HL-60 (cell line): ENCODE data around the gene EVI5.

Experiments used
- DNase-seq, 2 experiments: peaks; one replicate each; pipeline ENCODE4 v3.0.0-alpha.2; 2010 to 2020; ENCODE audit warnings: low read depth in 1 of 2, low spot score in 1 of 2
- H3K27ac ChIP-seq: fragments of 250-450 bp; sonication (Bioruptor Pico); replicated peaks from 2 replicates; pipeline ENCODE4 v1.5.1; 2020; ENCODE audit warnings: mild to moderate bottlenecking, moderate library complexity
- H3K27me3 ChIP-seq: fragments of 250-450 bp; sonication (Bioruptor Pico); 2 replicates; pipeline ENCODE4 v1.5.1; 2021; ENCODE audit warnings: mild to moderate bottlenecking, moderate library complexity; ENCODE audit not compliant: insufficient read depth, poor library complexity, severe bottlenecking
- H3K4me3 ChIP-seq: replicated peaks from 2 replicates; pipeline ENCODE4 v1.5.1; 2011; ENCODE audit warnings: mild to moderate bottlenecking, control low read depth, low read length; ENCODE audit not compliant: insufficient read depth
- GABPA ChIP-seq: IDR thresholded peaks from 2 replicates; pipeline ENCODE4 v1.6.1; 2012; ENCODE audit warnings: low read depth
- POLR2AphosphoS5 ChIP-seq: IDR thresholded peaks from 2 replicates; pipeline ENCODE4 v1.6.1; 2012; ENCODE audit warnings: low read depth
- SPI1 ChIP-seq: IDR thresholded peaks from 2 replicates; pipeline ENCODE4 v1.6.1; 2012; ENCODE audit warnings: low read depth, mild to moderate bottlenecking, borderline replicate concordance
- TF ChIP-seq, protein P1 (sequence below): IDR thresholded peaks from 2 replicates; pipeline ENCODE4 v1.6.1; 2012; ENCODE audit warnings: low read depth; ENCODE audit not compliant: insufficient replicate concordance
- TF ChIP-seq, protein P2 (sequence below): IDR thresholded peaks from one replicate; pipeline ENCODE4 v1.5.1; 2011; ENCODE audit warnings: low read length, control low read depth, inconsistent platforms; ENCODE audit not compliant: insufficient read depth

The EVI5 gene

DNA sequence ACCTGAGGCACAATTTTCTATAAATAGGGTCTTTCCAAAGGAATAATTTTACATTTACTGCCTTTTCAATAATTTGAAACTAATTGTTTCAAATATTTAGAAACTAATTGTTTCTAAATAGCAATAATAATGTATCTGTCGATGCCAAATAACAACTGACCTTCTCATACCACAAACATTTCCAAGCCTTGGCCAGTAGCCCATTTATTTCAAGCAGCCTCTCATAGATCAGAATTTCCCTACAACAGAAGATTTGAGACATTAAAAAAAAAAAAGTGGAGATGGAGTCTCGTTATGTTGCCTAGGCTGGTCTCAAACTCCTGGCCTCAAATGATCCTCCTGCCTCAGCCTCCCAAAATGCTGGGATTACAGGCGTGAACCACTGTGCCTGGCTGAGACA, 296.1 kb downstream of the EVI5 start:
- H3K27me3 ChIP-seq: no peaks in the 10 kb centered on the region
- H3K27ac ChIP-seq: peak overlapping the region; percentile 99
- no peak for TF ChIP-seq SPI1
- TF ChIP-seq, protein P1, sequence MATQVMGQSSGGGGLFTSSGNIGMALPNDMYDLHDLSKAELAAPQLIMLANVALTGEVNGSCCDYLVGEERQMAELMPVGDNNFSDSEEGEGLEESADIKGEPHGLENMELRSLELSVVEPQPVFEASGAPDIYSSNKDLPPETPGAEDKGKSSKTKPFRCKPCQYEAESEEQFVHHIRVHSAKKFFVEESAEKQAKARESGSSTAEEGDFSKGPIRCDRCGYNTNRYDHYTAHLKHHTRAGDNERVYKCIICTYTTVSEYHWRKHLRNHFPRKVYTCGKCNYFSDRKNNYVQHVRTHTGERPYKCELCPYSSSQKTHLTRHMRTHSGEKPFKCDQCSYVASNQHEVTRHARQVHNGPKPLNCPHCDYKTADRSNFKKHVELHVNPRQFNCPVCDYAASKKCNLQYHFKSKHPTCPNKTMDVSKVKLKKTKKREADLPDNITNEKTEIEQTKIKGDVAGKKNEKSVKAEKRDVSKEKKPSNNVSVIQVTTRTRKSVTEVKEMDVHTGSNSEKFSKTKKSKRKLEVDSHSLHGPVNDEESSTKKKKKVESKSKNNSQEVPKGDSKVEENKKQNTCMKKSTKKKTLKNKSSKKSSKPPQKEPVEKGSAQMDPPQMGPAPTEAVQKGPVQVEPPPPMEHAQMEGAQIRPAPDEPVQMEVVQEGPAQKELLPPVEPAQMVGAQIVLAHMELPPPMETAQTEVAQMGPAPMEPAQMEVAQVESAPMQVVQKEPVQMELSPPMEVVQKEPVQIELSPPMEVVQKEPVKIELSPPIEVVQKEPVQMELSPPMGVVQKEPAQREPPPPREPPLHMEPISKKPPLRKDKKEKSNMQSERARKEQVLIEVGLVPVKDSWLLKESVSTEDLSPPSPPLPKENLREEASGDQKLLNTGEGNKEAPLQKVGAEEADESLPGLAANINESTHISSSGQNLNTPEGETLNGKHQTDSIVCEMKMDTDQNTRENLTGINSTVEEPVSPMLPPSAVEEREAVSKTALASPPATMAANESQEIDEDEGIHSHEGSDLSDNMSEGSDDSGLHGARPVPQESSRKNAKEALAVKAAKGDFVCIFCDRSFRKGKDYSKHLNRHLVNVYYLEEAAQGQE: no peak
- TF ChIP-seq GABPA: no peak
- TF ChIP-seq POLR2AphosphoS5: no peak
- TF ChIP-seq, protein P2, sequence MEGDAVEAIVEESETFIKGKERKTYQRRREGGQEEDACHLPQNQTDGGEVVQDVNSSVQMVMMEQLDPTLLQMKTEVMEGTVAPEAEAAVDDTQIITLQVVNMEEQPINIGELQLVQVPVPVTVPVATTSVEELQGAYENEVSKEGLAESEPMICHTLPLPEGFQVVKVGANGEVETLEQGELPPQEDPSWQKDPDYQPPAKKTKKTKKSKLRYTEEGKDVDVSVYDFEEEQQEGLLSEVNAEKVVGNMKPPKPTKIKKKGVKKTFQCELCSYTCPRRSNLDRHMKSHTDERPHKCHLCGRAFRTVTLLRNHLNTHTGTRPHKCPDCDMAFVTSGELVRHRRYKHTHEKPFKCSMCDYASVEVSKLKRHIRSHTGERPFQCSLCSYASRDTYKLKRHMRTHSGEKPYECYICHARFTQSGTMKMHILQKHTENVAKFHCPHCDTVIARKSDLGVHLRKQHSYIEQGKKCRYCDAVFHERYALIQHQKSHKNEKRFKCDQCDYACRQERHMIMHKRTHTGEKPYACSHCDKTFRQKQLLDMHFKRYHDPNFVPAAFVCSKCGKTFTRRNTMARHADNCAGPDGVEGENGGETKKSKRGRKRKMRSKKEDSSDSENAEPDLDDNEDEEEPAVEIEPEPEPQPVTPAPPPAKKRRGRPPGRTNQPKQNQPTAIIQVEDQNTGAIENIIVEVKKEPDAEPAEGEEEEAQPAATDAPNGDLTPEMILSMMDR: no peak
- no peak overlapping the region for H3K4me3 ChIP-seq
- DNase-seq: no peak

DNA sequence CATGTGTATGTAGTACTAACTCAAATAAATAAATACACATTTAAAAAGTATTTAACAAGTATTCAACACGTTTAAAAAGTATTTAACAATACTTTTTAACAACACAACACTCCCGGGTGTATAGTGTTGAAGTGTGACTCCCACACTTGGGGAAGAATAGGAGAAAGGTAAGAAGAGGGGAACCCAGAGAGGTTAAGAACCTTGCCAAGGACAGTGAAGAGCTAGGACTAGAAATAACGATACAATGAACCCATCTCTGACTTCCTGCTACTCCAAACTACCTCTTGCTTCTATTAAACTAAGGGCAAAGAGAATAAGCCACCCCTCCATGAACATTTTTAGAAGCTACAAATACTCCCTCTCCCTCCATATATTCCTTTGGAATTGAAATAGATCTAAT, 296.5 kb downstream of the EVI5 start:
- Histone ChIP-seq H3K4me3 (peak overlapping the region; percentile 73), H3K27me3 (no peaks in the 10 kb centered on the region), H3K27ac (peak overlapping the region; percentile 99)
- peak in 1 of 2 experiments; percentile 18 for DNase-seq
- TF ChIP-seq GABPA (no peak), POLR2AphosphoS5 (peak; percentile 19; the same call in 1 of the 2 replicates)

DNA sequence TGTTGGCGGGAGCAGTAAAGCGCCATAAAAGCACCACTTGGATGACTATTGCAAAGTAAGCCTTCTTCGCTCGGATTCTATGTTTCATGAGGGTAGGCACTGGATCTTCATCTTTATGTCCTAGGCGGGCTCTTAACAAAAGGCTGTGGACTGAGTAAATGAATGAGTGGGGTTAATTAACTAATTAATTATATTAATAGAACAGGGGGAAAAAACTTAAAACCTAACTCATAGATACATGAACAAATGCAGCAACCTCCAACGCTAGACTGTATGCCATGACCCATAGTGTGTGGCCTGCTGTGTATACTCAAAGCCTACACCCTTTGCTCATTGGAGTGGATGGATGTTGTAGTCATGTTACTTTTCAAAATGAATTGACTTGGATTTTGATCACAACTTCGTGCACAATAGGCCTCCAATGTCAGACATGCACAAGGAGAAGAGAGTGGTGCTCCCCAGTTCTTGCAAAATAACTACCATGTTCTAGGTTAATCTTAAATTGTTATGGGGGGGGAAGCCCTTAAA, 297.8 kb downstream of the EVI5 start:
- Histone ChIP-seq H3K4me3 (peak overlapping the region; percentile 73), H3K27me3 (no peaks in the 10 kb centered on the region), H3K27ac (peak overlapping the region; percentile 99)
- DNase-seq: no peak
- TF ChIP-seq, protein P2: no peak
- peak; percentile 28 for TF ChIP-seq POLR2AphosphoS5

DNA sequence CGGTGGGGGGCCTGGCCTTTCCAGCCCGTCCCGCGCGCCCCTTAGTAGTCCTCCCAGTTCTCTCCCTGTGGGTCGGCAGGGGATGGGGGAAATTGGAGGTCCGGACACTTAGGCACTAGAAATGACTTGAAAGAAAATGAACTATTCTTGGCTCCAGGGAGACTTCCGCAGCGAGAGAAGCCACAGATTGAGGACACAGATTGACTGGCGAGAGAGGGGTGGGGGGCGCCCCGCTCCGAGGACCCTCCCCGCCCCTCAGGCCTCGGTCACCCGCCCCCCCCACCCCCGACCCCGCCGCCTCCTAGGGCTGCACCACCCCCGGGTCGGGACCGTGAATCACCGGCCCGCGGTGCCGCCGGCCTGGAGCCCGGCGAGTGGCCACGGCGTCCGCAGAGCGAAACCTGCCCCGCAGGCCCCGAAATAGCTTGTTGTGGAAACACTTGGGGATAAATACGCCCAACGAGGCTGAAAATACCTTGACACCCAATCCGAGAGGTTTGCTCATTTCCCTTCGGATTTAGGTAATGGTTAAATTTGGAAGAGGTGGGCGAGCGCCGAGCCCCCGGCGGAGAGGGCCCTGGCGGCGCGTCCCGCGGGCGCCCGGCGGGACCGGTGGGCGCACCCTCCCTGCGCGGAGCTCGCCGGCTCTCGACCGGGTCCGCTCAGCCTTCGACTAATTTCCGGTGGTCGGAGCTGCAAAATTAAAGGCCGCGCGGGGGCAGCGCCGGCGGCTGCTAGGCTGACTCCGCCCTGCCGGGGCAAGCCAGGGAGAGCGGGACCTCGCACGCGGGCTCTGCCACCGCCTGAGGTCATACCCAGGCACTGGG, 298.4 kb downstream of the EVI5 start, which contains the start of gene GFI1:
TSS of gene GFI1 (minus strand) at position 675 of the 827 bp plus-strand sequence. CDS start 3,438 bp downstream, outside the sequence.
- H3K27me3 ChIP-seq: no peaks in the 10 kb centered on the region
- TF ChIP-seq SPI1: peak; percentile 35; the same call in 1 of the 2 replicates
- 0 out of 2 replicates have a peak, but pooled peaks have one; percentile 68 for TF ChIP-seq POLR2AphosphoS5
- TF ChIP-seq, protein P1: peak; percentile 40
- TF ChIP-seq GABPA: no peak
- TF ChIP-seq, protein P2: no peak
- DNase-seq: peak in 1 of 2 experiments; percentile 96
- H3K27ac ChIP-seq: peak within 1 kb of the TSS; percentile 99
- H3K4me3 ChIP-seq: peak within 1 kb of the TSS; percentile 73
